Stimulated activated CD8-positive, alpha-beta memory T cell treated with anti-CD3 and anti-CD28 coated beads, Interleukin-7, amount 100 ng/mL, for 24 hours (primary cell): ENCODE measurements around the gene SLC45A1.

Source experiments
- DNase-seq: peaks from one replicate; pipeline ENCODE4 v3.0.0-alpha.2; 2020; ENCODE audit warnings: low read depth

Gene SLC45A1

DNA sequence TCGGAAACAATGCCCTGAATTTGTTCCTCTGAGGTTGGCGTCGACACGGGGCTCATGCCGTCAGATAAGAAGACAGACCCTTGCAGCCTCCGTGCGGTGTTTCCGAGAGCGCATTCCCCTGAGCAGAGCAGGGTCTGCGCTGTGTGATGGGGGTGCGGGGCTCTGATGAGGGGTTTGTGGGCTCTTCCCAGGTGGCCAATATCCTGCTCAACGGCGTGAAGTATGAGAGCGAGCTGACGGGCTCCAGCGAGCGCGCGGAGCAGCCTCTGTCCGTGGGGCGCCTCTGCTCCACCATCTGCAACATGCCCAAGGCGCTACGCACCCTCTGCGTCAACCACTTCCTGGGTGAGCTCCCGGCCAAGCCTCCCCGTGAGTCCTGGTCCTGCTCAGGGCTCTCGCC lies 17.3 kb downstream of the SLC45A1 start:
- no peak for DNase-seq

- no peak for DNase-seq
Observed at GRCh38 chr1:8337776-8338525, 20.0 kb downstream of the SLC45A1 start.

GRCh38 chr1:8338526-8339202 lies 20.8 kb downstream of the SLC45A1 start:
- no peak for DNase-seq

- DNase-seq = no peak
Observed at GRCh38 chr1:8339203-8339600, 21.3 kb downstream of the SLC45A1 start.

- no peak for DNase-seq
Observed at GRCh38 chr1:8340448-8340847, 22.5 kb downstream of the SLC45A1 start.

DNA sequence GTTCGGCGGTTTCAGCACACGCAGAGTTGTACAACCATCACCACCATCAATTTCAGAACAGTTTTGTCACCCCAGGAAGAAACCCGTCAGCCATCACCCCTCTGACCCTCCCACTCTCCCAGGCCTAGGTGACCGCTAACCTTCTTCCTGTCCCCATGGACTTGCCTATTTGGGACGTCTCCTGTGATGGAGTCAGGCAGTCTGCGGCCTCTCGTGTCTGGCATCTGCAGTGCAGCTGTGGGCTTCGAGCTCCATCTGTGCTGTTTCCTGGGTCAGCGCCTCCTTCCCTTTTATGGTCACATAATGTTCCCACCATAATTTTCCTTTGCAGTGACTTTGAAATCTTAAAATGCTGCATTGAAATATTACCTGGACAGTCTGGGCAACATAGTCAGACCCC lies 24.4 kb downstream of the SLC45A1 start:
- DNase-seq = no peak

GRCh38 chr1:8343044-8343443 lies 25.1 kb downstream of the SLC45A1 start:
- DNase-seq = no peak

DNA sequence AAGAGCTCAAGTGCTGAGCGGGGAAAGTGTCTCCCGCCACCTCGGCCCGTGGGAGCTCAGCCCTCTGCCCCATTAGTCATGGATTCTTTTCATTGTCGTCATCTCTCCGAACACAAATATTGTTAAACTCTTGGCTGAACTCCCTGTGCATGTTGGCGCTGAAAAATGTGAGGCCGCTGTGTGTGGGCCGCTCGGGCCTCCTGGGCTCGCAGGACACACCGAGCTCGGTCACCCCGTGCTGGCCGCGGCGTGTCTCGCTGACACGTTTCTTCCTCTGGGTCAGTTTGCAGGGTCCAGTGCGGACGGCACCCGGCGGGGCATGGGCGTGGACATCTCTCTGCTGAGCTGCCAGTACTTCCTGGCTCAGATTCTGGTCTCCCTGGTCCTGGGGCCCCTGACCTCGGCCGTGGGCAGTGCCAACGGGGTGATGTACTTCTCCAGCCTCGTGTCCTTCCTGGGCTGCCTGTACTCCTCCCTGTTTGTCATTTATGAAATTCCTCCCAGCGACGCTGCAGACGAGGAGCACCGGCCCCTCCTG lies 25.6 kb downstream of the SLC45A1 start:
- no peak for DNase-seq

GRCh38 chr1:8344893-8345507 lies 27.1 kb downstream of the SLC45A1 start:
- no peak for DNase-seq

GRCh38 chr1:8345621-8346415 lies 27.9 kb downstream of the SLC45A1 start:
- no peak for DNase-seq

GRCh38 chr1:8347635-8348034 lies 29.7 kb downstream of the SLC45A1 start:
- DNase-seq = no peak

GRCh38 chr1:8348047-8348776 lies 30.3 kb downstream of the SLC45A1 start:
- DNase-seq = no peak

- DNase-seq = peak; percentile 50
Observed at GRCh38 chr1:8348777-8349472, 31.0 kb downstream of the SLC45A1 start.

- DNase-seq = no peak
Observed at GRCh38 chr1:8349473-8349865, 31.6 kb downstream of the SLC45A1 start.

- no peak for DNase-seq
Observed at GRCh38 chr1:8349961-8350360, 32.0 kb downstream of the SLC45A1 start.

DNA sequence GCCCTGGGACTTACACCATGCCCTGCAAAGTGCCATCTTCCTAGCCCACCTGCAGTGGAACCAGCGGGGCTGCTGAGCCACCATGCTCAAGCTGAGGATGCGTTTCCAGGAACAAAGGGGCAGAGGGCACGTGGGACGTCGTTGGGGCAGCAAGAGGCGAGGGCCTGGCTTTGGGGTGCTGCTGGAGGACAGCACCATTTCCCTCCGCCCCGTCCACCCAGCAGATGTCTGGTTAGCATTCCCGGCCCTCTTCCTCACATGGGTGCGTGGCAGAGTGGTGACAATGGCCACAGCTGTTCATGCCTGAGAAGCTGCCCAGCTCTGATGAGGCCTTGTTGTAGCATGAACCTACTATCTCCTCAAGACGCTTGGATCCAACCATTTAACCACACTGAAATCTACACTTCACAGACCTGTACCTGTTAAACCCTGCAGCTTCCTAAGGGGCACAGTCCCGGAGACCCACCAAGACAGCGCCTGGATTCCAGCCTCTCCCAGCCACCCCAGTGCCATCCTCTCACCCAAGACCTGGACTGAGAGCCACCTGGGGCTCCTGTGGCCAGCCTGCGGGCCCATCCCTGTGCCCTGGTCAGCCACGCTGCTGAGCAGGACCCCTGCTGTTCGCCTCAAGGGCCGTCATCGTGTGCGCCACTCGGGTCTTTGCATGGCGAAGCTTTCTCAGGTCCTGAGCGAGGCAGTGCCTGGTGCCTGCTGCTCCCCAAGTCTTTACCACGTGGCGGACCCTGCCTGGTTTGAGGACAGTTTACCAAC lies 33.2 kb downstream of the SLC45A1 start:
- no peak for DNase-seq

GRCh38 chr1:8351693-8352470 lies 34.0 kb downstream of the SLC45A1 start:
- no peak for DNase-seq

DNA sequence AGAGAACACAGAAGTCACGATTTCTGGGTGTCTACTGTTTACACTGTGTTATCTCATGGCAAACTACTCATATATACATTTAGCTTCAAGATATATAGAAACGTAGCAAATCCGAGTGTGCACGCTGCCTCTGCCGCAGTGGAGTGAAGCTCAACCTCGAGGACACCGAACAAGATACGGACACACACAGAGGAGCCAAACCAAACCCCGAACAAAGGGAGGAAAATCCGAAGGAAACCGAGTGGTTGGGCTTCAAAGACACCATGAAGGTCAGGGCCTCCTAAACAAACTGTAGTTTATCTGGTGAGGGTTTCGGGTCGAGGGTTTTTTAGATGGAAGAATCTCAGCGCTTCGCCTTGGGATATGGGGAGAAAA lies 34.5 kb downstream of the SLC45A1 start:
- DNase-seq = no peak
